HG03354 (cell line): ENCODE measurements around the gene EFHD2.
"Not testable (repeated sequence)": the region's sequence is repeated elsewhere in the genome, so short reads cannot be mapped to it uniquely, and the experiment has no call there.

Experiments used
- ATAC-seq: cut with Tn5 transposase; IDR thresholded peaks from one replicate; pipeline ENCODE4 v1.9.1; 2021; ENCODE audit warnings: mild to moderate bottlenecking; ENCODE audit not compliant: unreplicated experiment, poor library complexity, severe bottlenecking

The EFHD2 gene

GRCh38 chr1:15386164-15386749 is 23.4 kb upstream of the EFHD2 start:
- ATAC-seq = no peak

- ATAC-seq = no peak
These were observed 21.3 kb upstream of the EFHD2 start for GRCh38 chr1:15388201-15388880.

GRCh38 chr1:15389828-15390227 is 19.9 kb upstream of the EFHD2 start:
- not testable (repeated sequence) for ATAC-seq

- ATAC-seq = no peak
These were observed 19.0 kb upstream of the EFHD2 start for GRCh38 chr1:15390667-15391066.

- no peak for ATAC-seq
These were observed 18.3 kb upstream of the EFHD2 start for GRCh38 chr1:15391366-15391765.

- no peak for ATAC-seq
These were observed 16.0 kb upstream of the EFHD2 start for GRCh38 chr1:15393475-15394257.

- ATAC-seq = no peak
These were observed 15.4 kb upstream of the EFHD2 start for GRCh38 chr1:15394258-15394690.

GRCh38 chr1:15397236-15397635 is 12.5 kb upstream of the EFHD2 start:
- ATAC-seq = no peak

- no peak for ATAC-seq
These were observed 10.0 kb upstream of the EFHD2 start for GRCh38 chr1:15399710-15400109.

GRCh38 chr1:15400627-15401026 is 9.1 kb upstream of the EFHD2 start:
- no peak for ATAC-seq

GRCh38 chr1:15401391-15402055 is 8.2 kb upstream of the EFHD2 start:
- ATAC-seq = no peak

- no peak for ATAC-seq
These were observed 6.8 kb upstream of the EFHD2 start for GRCh38 chr1:15402809-15403450.

- no peak for ATAC-seq
These were observed 5.6 kb upstream of the EFHD2 start for GRCh38 chr1:15403962-15404580.

GRCh38 chr1:15405106-15405850 is 4.4 kb upstream of the EFHD2 start:
- no peak for ATAC-seq

GRCh38 chr1:15406614-15407559 is 2.8 kb upstream of the EFHD2 start:
- no peak for ATAC-seq

- ATAC-seq = no peak
These were observed 2.1 kb upstream of the EFHD2 start for GRCh38 chr1:15407580-15407979.

GRCh38 chr1:15408890-15409387 is 749 bp upstream of the EFHD2 start:
- ATAC-seq = no peak
